HG03108 (cell line): ENCODE measurements around the gene ABTB2.

Experiments used
- ATAC-seq: cut with Tn5 transposase; IDR thresholded peaks from one replicate; pipeline ENCODE4 v1.9.1; 2021; ENCODE audit warnings: moderate library complexity; ENCODE audit not compliant: unreplicated experiment

The ABTB2 gene

GRCh38 chr11:34155057-34155756 lies 202.6 kb downstream of the ABTB2 start:
- no peak for ATAC-seq

- ATAC-seq, result peak; percentile 56
Measured at GRCh38 chr11:34154059-34154875, 203.5 kb downstream of the ABTB2 start.

GRCh38 chr11:34151916-34152845 lies 205.6 kb downstream of the ABTB2 start:
- ATAC-seq, result no peak

- no peak for ATAC-seq
Measured at GRCh38 chr11:34151166-34151565, 206.6 kb downstream of the ABTB2 start.

GRCh38 chr11:34150494-34151151 lies 207.2 kb downstream of the ABTB2 start:
- no peak for ATAC-seq

- ATAC-seq, result no peak
Measured at GRCh38 chr11:34149786-34150185, 208.0 kb downstream of the ABTB2 start.

- no peak for ATAC-seq
Measured at GRCh38 chr11:34149274-34149673, 208.5 kb downstream of the ABTB2 start.

- no peak for ATAC-seq
Measured at GRCh38 chr11:34148504-34149165, 209.2 kb downstream of the ABTB2 start.

- ATAC-seq, result no peak
Measured at GRCh38 chr11:34147581-34147980, 210.2 kb downstream of the ABTB2 start.

- no peak for ATAC-seq
Measured at GRCh38 chr11:34146866-34147265, 210.9 kb downstream of the ABTB2 start.

GRCh38 chr11:34146411-34146810 lies 211.4 kb downstream of the ABTB2 start:
- ATAC-seq, result no peak

GRCh38 chr11:34145847-34146381 lies 211.9 kb downstream of the ABTB2 start:
- peak; percentile 44 for ATAC-seq

GRCh38 chr11:34145073-34145472 lies 212.7 kb downstream of the ABTB2 start:
- ATAC-seq, result peak; percentile 57

GRCh38 chr11:34143048-34143447 lies 214.8 kb downstream of the ABTB2 start:
- ATAC-seq, result no peak

- ATAC-seq, result no peak
Measured at GRCh38 chr11:34140149-34140548, 217.7 kb downstream of the ABTB2 start.

GRCh38 chr11:34139346-34139745 lies 218.5 kb downstream of the ABTB2 start:
- no peak for ATAC-seq

GRCh38 chr11:34136420-34136819 lies 221.4 kb downstream of the ABTB2 start:
- ATAC-seq, result no peak

- no peak for ATAC-seq
Measured at GRCh38 chr11:34135439-34135838, 222.4 kb downstream of the ABTB2 start.

- no peak for ATAC-seq
Measured at GRCh38 chr11:34134765-34135164, 223.0 kb downstream of the ABTB2 start.
